ENCODE data around the gene TMEM123. TPM values are rescaled to one million over a fixed set of nuclear protein-coding genes. Genes with fewer than 3 reads are reported as not detected.

Gene TMEM123
- total and polyA plus RNA-seq, 2 of the 13 experiments (the other 11 are each of a cell fraction or from before 2014, with no cell fraction given): 365 to 2,761 TPM

- TF ChIP-seq HNF1A (IDR thresholded peaks at IDR 0.05; ENCODE audit: low read depth) (no peak), HNF1A (CRISPR knock-in tag; IDR thresholded peaks at IDR 0.05; ENCODE audit: borderline replicate concordance) (no peak), SAP130 (CRISPR knock-in tag; IDR thresholded peaks at IDR 0.05; ENCODE audit: low read depth) (peak; percentile 10; the same call in 1 of the 2 replicates), THRA (CRISPR knock-in tag; IDR thresholded peaks at IDR 0.05; ENCODE audit: borderline replicate concordance) (peak; percentile 19; the same call in 1 of the 2 replicates), SOX6 (IDR thresholded peaks at IDR 0.05) (no peak), SOX6 (CRISPR knock-in tag; IDR thresholded peaks at IDR 0.05) (peak; percentile 55), CTCF (CRISPR knock-in tag; IDR thresholded peaks at IDR 0.05) (peak; percentile 92), RFX5 (IDR thresholded peaks at IDR 0.05; ENCODE audit: low read depth, low read length) (no peak), HDAC2 (CRISPR knock-in tag; IDR thresholded peaks at IDR 0.05) (0 out of 2 replicates have a peak, but pooled peaks have one; percentile 31), MIER3 (CRISPR knock-in tag; IDR thresholded peaks at IDR 0.05; ENCODE audit: borderline replicate concordance) (0 out of 2 replicates have a peak, but pooled peaks have one; percentile 38), ZNF770 (CRISPR knock-in tag; IDR thresholded peaks at IDR 0.05) (no peak), GATAD2A (CRISPR knock-in tag; IDR thresholded peaks at IDR 0.05) (peak; percentile 47; the same call in 1 of the 2 replicates), SALL1 (CRISPR knock-in tag; IDR thresholded peaks at IDR 0.05) (peak; percentile 21; the same call in 1 of the 2 replicates), ZNF552 (CRISPR knock-in tag; IDR thresholded peaks at IDR 0.05; ENCODE audit: borderline replicate concordance) (no peak), SMC3 (IDR thresholded peaks at IDR 0.05; ENCODE audit: low read length) (peak; percentile 91), ERF (CRISPR knock-in tag; IDR thresholded peaks at IDR 0.05) (0 out of 2 replicates have a peak, but pooled peaks have one; percentile 31), CAMTA2 (CRISPR knock-in tag; IDR thresholded peaks at IDR 0.05; ENCODE audit: borderline replicate concordance) (0 out of 2 replicates have a peak, but pooled peaks have one; percentile 29), PAX8 (CRISPR knock-in tag; IDR thresholded peaks at IDR 0.05; ENCODE audit: borderline replicate concordance) (peak; percentile 53; the same call in 1 of the 2 replicates), ZNF747 (CRISPR knock-in tag; IDR thresholded peaks at IDR 0.05; ENCODE audit: borderline replicate concordance) (no peak), TEAD3 (CRISPR knock-in tag; optimal IDR thresholded peaks at IDR 0.05; ENCODE audit: borderline replicate concordance) (peak; percentile 30), KDM5B (CRISPR knock-in tag; IDR thresholded peaks at IDR 0.05; ENCODE audit: borderline replicate concordance) (0 out of 2 replicates have a peak, but pooled peaks have one; percentile 44)
These were observed 61.7 kb downstream of the TMEM123 start (continued) for GRCh38 chr11:102390667-102391465.

All from HepG2 (cell line).